Non-pigmented ciliary epithelial cell (primary cell): ENCODE data around the gene SCN1A.
"Not testable (repeated sequence)": the region's sequence is repeated elsewhere in the genome, so short reads cannot be mapped to it uniquely, and the experiment has no call there.

Experiments
- DNase-seq: peaks from one replicate; pipeline ENCODE4 v3.0.0-alpha.2; 2010; ENCODE audit warnings: low read depth

Gene SCN1A

GRCh38 chr2:166135152-166135848, 7.5 kb upstream of the SCN1A start:
- DNase-seq, result no peak

- no peak for DNase-seq
These were observed 6.7 kb upstream of the SCN1A start for GRCh38 chr2:166134252-166135151.

- no peak for DNase-seq
These were observed 5.8 kb upstream of the SCN1A start for GRCh38 chr2:166133653-166134052.

- no peak for DNase-seq
These were observed 311 bp upstream of the SCN1A start for GRCh38 chr2:166128156-166128505.

- no peak for DNase-seq
These were observed 1.7 kb downstream of the SCN1A start for GRCh38 chr2:166126007-166126639.

GRCh38 chr2:166125557-166125956, 2.3 kb downstream of the SCN1A start:
- DNase-seq, result no peak

GRCh38 chr2:166118180-166118579, 9.6 kb downstream of the SCN1A start:
- no peak for DNase-seq

GRCh38 chr2:166117491-166117890, 10.3 kb downstream of the SCN1A start:
- DNase-seq, result no peak

- no peak for DNase-seq
These were observed 12.2 kb downstream of the SCN1A start for GRCh38 chr2:166115589-166115988.

- no peak for DNase-seq
These were observed 15.6 kb downstream of the SCN1A start for GRCh38 chr2:166112193-166112605.

GRCh38 chr2:166106431-166107015, 21.3 kb downstream of the SCN1A start:
- no peak for DNase-seq

GRCh38 chr2:166104773-166105172, 23.0 kb downstream of the SCN1A start:
- no peak for DNase-seq

- DNase-seq, result no peak
These were observed 23.7 kb downstream of the SCN1A start for GRCh38 chr2:166104084-166104483.

- DNase-seq, result not testable (repeated sequence)
These were observed 24.5 kb downstream of the SCN1A start for GRCh38 chr2:166103277-166103676.

- DNase-seq, result no peak
These were observed 33.5 kb downstream of the SCN1A start for GRCh38 chr2:166094325-166094724.

- peak; percentile 45 for DNase-seq
These were observed 34.9 kb downstream of the SCN1A start for GRCh38 chr2:166092889-166093288.

GRCh38 chr2:166091439-166091838, 36.4 kb downstream of the SCN1A start:
- DNase-seq, result no peak

GRCh38 chr2:166090908-166091307, 36.9 kb downstream of the SCN1A start:
- DNase-seq, result no peak

GRCh38 chr2:166090346-166090745, 37.5 kb downstream of the SCN1A start:
- DNase-seq, result no peak

- no peak for DNase-seq
These were observed 39.2 kb downstream of the SCN1A start for GRCh38 chr2:166088634-166089033.

GRCh38 chr2:166084301-166084700, 43.5 kb downstream of the SCN1A start:
- no peak for DNase-seq

GRCh38 chr2:166082736-166083135, 45.1 kb downstream of the SCN1A start:
- DNase-seq, result no peak

GRCh38 chr2:166081852-166082251, 46.0 kb downstream of the SCN1A start:
- DNase-seq, result no peak
